UCSD-AML1 (cell line): Measurements from ENCODE around the gene SPOCK2.

Experiments used
- DNase-seq: peaks from one replicate; lab custom pipeline; 2025; ENCODE audit not compliant: unreplicated experiment; lab: John Stamatoyannopoulos, UW

SPOCK2 gene

DNA sequence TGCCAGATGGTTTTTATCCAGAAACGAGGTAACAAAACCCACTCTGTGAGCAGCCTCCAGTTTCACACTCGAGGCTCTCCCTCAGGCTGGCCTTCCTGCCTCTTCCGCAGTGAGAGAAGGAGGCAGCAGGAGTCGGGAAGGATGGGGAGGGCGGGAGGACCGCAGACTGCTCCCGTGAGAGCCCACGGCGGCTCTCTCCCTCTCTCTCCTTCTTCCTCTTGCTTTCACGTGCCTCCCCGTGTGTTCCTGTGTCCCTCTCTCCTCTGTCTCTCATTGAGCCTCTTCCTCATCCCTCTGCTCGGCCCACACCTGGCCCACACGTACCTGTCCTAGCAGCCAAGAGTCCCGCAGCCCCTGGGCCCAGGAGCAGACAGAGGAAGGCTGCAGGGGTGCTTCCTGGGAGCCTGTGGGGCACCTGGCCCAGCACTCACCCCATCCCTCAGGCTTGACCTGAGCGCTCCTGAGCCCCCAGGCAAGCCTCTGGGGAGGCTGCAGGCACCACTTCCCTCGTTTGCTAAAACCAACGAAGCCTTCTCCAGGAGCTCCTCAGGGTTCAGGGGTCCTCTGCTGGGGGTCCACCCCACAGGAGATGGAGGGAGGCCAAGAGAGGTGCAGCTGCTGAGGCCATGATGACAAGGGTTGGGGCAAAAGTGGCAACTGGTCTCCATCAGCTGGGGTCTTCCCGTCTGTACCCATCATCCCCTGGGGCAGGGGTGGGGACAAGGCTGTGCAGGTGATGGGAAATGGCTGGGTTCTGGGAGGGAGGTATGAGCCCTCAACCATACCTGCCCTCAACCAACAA, 13.6 kb downstream of the SPOCK2 start:
- DNase-seq: no peak

DNA sequence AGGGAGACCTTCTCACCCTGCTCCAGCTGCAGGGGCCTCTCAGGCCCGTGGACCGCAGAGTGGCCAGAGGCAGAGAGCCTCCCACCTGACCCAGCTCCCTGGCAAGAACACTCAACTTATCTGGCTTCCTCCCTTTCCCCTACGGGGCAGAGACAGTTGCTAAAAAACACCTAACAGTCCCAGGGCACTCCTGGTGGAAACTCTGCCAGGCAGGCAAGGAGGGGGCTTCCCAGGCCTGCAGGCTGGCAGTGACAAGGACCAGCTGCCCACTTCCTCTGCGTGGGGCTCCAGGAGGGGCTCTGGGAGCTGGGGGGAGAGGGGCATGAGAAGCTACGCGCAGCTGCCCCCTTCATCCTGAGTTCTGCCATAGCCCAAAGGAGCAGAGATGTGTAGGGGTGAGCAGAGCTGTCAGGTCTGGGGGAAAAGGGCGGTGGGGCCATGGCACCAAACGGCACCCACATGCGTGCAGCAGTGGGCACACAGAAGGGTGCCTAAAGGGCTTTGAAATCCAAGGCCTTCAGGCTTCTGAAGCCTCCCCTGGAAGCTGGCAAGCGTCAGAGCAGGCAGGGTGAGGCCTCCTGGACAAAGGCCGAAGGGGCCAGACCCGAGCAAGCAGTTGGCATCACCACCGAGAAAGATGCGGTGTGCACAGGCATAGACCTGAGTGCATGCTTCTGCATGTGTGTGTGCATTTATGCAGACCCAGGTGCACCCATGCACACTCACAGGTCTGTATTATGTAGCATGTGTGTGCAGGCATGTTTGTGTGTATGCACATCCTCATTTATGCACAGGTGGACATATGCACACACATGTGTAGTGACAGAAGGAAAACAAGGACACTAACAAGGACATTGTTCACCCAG, 14.4 kb downstream of the SPOCK2 start:
- no peak for DNase-seq

DNA sequence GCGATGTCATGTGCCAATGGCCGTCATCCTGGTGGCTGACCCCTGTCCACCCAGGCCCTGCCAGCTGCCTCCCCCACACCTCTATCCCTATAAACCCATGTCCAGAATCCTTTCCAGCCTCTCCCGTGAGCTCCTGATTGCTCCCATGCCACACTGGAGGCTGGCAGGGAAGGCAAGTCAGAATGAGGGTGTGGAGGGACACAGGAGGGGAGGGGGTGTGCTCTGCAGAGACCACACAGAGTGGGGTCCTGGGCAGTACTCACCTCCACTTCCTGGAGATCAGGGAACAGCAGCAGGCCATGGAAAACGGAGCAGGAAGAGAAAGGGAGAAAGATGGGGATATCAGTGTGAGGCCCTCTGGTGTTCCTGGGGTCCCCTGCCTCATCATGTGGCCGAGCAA, 15.7 kb downstream of the SPOCK2 start:
- DNase-seq: no peak

DNA sequence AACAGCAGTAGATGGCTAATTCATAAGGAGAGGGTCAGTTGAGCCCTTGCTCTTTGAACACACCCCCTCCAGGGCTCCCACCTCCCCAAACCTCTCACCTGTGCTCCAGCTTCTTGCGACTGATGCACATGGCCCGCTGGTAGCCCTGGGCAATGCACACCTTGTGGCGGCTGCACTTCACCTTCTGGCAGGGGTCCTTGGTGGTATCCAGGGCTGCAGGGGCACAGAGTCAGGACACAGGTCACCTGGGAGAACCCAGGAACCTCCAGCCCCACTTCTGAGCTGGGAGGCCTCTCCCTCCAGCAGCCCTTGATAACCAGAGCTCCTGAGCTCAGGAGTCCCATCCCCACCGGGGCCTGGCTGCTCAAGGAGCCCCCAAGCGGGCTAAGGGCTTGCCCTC, 16.3 kb downstream of the SPOCK2 start:
- no peak for DNase-seq

DNA sequence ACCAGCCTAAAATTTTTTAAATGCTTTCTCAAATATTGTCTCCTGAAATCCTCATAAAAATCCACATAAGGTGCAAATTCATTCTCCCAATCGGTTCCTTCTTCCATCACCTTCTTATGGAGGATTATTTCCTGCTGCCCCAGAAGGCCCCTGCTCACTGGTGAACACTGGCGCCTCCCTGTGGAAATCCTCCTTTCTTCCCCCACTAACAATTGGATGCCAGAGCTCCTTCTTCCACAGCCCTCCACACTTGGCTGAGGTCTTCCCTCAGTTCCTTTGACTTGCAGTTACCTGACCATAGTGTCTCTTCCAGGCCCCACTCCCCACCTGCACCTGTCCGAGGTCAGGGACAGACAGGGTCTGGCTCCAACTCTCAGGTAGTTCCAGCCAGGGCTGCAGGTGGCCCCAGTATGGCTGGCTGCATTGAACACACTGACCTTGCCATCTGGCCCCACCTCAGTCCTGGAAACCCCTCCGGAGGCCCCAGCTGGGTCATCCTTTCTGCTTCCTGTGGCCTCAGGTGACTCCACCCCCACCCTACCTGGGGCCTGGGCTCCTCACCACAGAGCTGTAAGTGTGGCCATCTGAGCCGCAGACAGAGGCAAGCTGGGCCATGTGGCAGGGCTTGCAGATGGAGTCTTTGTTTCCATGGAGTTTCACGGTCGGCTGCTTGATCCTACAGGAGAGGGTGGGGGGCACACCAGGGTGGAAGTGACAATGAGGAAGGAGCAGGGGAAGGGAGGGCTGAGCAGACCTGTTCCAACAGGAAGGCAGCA, 18.4 kb downstream of the SPOCK2 start:
- DNase-seq: peak; percentile 51

DNA sequence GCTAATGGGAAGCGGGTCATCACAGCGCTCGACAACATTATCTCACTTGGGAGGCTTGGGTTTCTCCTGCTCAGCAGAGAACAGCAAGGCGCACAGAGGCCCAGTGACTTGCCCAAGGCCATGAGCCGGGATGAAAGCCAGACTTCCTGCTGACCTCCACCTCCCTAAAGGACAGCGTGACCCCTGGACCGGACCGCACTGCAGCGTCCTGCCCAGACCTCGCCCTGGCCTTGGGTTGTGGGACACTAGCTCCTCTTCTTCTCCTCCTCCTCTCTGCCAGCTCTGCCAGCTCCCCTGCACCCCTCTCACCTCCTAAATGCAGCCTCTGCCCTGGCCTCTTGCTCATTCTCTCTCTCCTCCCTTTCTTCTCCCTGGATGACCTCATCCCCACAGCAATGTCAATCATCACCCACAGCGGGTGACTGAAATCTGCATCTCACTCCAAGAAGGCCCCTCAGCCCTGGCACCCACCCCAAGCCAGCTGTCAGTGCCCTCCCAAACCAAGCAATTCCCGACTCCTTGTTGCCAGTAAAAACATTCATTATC, 19.4 kb downstream of the SPOCK2 start:
- DNase-seq: no peak

DNA sequence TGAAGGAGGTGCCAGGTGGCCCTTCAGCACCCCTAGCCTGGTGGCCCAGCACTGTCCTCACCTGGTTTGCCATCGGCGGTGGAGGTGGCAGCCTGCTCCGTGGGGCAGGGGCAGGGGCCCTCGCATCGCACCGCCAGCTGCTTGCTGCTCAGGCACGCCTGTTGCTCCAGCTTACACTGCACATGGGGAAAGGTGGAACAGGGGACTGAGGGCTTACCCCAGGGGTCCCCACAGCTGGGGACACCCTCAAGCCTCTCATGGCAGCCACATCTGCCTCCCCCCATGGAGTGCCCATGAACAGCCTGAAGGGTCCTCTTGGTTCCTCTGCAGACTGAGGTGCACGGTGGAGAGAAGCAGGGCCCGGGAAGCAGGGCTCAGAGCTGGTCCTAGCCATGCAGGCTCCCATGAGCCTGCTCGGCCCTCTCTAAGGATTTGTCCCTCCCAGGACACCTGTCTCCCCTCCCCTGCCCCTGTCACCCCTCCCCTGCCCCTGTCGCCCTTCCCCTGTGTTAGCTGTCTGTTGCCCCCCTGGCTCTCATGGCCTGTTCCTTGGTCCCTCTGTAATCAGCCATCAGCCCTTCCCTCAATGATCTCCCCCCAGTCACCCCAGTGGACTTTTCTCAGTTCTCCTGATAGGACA, 20.1 kb downstream of the SPOCK2 start:
- DNase-seq: no peak

DNA sequence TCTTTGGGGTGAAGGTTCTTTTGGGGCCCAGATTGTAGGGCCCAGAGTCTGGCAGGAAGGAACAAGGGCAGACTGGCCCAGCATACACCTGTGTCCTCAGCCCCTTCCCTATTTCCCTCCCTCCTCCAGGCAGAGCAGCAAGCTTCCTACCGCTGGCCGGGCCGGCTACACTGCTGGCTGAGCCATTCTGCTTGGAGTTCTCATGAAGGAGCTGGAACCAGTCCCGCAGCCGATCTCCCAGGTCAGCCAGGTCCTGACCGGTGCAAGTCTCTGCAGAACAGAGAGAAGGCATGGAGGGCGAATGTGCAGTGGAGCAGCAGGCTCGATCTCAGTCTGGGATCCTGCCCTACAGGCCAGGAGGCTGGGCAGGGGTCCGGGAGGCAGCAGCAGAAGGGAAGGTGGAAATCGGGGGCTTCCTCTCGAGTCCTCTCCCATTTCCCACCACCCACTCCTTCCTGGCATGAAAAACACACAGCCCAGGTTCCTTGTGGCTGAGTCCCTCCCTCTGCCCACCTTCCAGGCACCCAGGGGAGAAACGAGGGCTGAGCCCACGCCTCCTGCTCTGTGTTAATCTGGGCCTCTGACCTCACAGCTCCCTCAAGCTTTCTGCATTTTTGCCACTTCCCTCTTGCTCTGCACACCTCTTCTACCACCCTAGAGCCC, 20.8 kb downstream of the SPOCK2 start:
- DNase-seq: no peak

DNA sequence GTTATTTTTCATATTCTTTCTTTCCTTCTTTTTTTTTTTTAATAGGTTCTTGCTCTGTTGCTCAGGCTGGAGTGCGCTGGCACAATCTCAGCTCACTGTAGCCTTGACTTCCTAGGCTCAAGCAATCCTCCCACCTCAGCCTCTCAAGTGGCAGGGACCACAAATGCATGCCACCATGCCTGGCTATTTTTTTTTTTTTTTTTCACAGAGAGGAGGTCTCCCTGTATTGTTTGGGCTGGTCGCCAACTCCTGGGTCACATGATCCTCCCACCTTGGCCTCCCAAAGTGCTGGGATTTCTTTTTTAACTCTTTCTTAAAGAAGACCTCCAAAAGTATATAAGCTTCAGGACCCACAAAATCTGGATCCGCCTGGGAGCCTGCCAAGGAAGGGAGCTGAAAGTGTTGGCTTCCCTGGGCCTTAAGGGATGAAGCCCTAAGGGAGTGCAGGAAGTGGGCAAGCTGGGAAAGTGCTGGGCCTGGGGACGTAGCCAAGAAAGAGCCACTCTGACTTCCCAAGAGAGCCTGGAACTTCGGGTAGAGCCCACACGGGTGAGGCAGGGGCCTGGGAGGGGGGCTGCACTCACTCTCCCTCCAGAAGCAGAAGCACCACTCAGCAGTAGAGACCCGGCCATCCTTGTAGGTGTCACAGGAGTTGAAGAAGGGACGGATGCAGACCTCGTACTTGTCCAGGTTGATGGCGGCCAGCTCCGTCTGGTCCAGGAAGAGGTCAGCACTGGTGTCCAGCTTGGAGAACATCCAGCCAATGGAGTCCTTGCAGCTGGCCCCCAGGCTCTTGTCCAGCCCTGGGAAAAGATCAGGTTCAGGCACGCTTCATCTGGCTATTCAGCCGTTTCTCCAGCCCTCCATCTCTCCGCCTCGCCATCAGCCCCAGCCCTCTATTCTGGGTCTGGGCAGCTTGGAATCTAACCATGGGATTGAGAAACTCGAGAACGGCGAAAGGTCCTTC, 21.8 kb downstream of the SPOCK2 start:
- no peak for DNase-seq

DNA sequence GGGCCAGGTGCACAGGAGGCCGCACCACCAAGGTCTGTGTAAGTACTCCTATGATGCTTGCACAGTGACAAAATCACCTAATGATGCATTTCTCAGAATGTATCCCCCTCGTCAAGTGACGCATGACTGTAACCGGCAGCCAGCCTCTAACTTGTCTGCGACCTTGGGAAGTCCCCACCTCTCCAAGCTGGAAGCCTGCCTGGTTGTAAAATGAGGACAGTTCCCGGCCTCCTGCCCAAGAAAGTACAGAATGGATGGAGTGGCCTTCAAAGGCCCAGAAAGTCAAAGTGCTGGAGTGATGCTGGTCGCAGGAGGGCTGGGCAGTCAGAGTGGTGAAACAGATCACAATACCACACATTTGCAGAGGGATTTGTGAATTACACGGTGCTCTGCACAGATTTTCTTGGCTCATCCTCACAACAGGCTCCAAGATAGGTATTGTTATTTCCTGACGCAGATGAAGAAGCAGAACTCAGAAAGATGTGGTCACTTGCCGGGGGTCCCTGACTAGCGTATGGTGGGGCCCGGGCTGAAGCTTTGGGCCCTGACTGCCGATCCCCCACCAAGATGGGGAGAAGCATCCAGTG, 22.8 kb downstream of the SPOCK2 start:
- no peak for DNase-seq

DNA sequence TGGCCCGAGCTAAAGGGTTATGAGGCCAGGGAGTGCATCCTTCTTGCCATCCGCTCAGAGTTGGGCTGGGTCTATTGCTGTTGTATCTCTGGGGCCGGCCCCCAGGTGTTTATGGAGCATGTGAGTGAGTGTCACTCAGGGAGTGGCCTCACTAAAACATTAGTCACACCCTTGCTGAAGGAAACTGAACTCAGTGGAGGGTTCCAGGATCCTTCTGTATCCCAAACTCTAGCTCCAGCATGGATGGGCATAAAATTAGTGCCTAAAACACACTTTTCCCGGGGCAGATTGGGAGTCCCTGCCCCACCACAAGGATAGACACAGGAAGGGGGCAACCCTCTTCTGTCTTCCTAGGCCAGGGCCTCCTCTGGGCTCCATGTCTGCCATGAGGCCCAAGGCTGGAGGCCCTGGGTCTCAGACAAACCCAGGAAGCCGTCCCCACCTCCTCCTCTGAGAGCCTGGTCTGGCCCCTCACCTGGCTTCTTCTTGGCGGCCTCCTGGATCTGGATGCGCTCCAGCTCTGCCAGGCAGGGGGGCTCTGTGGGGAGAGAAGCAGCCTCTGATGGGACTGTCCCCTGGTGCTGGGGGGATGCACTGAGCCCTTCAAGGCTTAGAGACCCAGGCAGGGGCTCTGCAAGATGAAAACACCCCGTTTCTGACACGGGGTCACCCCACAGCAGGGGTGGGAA, 24.5 kb downstream of the SPOCK2 start:
- DNase-seq: no peak

DNA sequence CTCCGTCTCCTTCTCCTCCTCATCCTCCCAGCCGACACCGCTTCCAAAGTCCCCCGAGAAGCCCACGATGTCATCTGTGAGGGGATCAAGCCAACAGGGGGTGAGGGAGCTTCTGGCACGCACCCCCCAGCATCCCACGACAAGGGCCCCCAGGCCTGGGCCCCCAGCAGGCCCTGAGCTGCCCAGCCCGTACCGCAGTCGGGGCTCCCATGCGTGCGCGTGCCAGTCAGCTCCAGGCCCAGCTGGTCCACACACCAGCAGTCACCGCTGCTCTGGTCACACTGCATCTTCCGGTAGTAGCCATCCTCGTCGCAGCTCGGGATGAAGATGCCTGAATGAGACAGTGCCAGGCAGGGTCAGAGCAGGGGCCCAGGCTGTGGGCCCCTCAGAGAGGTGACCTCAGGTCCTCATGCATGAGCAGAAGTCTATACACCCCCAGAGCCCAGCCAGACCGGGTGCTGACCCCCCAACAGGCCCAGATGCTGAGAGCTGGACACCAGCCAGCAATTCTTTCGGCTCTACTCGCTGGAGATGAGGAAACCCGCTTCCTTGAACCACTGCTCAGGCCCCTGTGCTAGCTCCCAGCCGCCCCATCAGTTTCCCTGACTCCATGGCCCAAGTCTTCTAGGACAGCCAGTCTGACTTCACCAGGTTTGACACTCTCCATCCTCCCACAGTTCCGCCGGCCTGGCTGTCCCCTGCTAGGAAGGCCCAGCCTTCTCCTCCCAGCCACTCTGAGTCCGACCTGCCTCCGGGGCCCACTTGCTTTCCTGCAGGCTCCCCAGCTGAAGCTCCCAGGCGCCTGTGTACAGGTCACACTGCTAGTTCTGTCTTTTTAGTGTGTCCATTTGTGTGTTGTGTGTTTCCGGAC, 25.3 kb downstream of the SPOCK2 start:
- no peak for DNase-seq

DNA sequence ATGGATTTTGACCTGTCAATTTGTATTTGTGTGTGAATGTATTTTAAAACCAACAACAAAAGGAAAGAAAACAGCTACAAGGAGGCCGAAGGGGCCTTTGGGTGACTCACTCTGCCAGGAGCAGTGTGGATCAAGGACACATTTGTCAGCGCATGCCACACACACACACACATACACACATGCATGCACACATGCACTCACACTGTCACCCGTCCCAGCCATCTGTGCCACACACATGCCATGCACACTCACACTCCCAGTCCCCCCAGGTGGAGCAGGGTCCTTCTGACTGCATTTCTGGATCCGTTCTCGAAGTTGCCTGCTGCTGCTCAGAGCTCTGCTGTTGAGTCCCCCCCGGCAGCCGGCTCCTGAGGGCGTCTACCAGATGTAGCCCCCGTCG, 26.0 kb downstream of the SPOCK2 start:
- DNase-seq: no peak

DNA sequence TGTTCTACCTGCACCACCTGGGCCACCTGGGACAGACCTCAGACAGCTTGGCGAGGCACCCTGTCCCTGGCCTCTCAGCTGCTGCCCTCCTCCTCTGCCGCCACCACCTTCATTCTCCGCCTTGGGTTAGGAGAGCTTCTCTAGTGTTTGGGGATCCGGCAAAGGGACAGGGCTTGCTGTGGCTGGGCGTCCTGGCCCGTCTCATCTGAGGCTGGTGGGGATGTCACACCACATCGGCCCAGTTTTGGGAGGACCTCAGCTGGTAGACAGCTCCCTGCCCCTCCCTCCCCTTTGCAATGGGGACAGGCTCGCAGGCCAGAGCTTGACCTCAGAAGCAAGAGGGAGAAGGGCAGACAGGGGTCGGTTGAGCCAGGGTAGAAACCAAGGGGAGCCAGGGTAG, 26.4 kb downstream of the SPOCK2 start:
- no peak for DNase-seq

DNA sequence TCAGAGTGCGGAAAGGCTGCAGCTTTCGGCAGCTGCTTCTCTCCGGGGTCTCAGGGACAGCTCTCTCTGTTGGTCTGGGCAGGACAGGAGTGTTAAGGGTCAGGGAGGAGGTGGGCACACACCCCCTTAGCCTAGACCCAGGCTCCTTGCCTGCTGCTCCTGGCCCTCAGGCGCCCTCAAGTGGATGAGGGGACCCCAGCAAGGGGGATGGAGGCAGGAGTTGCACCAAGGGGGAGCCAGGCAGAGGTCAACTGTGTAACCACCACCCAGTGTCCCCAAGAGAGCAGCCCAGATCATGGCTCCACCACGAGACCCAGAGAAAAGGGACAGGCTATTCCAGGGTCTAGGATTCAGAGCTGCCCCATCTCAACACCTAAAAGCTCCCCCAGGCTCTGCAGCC, 26.9 kb downstream of the SPOCK2 start:
- no peak for DNase-seq

DNA sequence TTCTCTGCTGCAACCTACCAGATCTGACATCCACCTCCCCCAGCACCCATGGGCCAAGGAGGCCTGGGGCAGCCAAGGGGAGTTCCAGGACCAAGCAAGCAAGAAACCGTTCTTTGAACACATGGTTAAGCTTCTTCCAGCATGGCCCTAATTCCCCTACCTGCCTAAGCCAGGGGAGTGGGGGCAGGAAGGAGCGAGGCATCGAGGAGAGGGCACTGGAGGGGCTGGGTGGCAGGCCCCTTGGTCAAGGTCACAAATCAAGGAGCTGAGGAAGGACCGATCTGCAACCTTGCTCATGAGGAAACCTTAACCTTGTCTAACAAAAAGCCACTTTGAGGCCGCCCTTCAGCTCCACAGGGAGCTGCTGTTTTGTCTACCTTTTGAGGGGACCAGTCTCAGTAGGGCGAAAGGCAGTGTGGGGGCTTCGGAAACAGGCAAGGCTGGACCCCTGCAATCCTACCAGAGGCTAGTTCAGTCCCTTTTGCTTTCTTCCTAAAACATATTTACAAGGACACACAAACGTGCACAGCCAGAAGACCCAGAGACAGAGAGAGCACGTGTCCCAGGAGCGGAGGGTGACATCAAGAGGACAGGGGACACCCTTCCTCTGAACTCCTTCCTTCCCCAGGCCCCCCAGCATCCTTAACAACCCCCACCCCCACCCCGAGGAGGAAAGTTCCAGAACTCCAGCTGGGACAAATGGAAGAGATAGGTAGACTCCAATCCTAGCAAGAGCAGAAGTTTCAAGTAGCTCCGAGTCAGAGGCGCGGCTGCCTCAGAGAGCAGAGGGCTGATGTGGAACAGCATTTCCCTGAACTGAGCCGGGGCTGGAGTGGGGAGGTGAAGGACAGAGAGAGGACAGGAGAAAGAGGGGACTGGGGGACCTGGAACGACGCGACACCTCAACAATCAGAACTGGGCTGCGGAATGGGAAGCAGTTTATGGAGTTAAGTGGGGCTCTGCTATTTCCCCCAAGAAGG, 28.2 kb downstream of the SPOCK2 start:
- DNase-seq: no peak
